ENCODE measurements around the gene CXCL8.

The CXCL8 gene

GRCh38 chr4:73730292-73730691 lies 10.1 kb upstream of the CXCL8 start:
- Histone ChIP-seq H3K9ac (ENCODE audit: low read length) (no peak overlapping the region), H3K79me2 (ENCODE audit: low read length) (no peaks in the 10 kb centered on the region), H3K9me3 (ENCODE audit: insufficient read depth, low read length) (no peaks in the 10 kb centered on the region), H3K4me1 (ENCODE audit: low read length) (peaks cover 22% of the 10 kb centered on the region), H3K27me3 (ENCODE audit: low read depth, low read length) (peaks cover 11% of the 10 kb centered on the region), H3K4me3 (ENCODE audit: low read length) (no peak overlapping the region), H3K4me2 (ENCODE audit: low read length) (no peak overlapping the region), H4K20me1 (ENCODE audit: insufficient read depth, low read length) (no peaks in the 10 kb centered on the region), H3K27ac (ENCODE audit: low read length) (no peak overlapping the region), H3K36me3 (replicated peaks; ENCODE audit: low read depth, low read length) (no peaks in the 10 kb centered on the region), H2AFZ (ENCODE audit: low read depth, low read length) (no peak overlapping the region)
- TF ChIP-seq EZH2phosphoT487 (IDR thresholded peaks at IDR 0.05; ENCODE audit: low read depth) = no peak
- TF ChIP-seq, protein P1, sequence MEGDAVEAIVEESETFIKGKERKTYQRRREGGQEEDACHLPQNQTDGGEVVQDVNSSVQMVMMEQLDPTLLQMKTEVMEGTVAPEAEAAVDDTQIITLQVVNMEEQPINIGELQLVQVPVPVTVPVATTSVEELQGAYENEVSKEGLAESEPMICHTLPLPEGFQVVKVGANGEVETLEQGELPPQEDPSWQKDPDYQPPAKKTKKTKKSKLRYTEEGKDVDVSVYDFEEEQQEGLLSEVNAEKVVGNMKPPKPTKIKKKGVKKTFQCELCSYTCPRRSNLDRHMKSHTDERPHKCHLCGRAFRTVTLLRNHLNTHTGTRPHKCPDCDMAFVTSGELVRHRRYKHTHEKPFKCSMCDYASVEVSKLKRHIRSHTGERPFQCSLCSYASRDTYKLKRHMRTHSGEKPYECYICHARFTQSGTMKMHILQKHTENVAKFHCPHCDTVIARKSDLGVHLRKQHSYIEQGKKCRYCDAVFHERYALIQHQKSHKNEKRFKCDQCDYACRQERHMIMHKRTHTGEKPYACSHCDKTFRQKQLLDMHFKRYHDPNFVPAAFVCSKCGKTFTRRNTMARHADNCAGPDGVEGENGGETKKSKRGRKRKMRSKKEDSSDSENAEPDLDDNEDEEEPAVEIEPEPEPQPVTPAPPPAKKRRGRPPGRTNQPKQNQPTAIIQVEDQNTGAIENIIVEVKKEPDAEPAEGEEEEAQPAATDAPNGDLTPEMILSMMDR (IDR thresholded peaks at IDR 0.05; ENCODE audit: low read depth, low read length) = no peak

DNA sequence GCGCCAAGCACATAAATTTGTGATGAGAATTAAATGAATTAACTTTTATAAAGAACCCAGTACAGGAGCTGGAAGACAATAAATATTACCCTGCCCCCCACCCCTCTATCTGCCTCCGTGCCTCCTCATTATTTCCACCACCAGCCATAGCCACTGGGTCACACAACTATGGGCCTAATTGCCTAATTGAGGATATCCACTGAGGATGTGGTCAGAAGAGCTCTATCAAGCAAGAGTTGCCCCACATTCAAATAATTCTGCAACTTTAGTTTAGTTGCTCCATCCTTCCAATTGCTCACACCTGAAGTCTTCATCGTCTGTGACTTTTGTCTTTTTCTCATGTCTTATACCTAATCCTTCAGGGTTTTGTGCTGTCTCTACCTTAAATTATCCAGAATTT lies 9.5 kb upstream of the CXCL8 start:
- H3K4me3 ChIP-seq (ENCODE audit: low read length) = no peak overlapping the region
- no peak overlapping the region for H3K27ac ChIP-seq (ENCODE audit: low read length)
- H3K27me3 ChIP-seq (ENCODE audit: low read depth, low read length) = peaks cover 11% of the 10 kb centered on the region
- no peak overlapping the region for H3K4me2 ChIP-seq (ENCODE audit: low read length)
- TF ChIP-seq, protein P1 (IDR thresholded peaks at IDR 0.05; ENCODE audit: low read depth, low read length) = no peak
- TF ChIP-seq EZH2phosphoT487 (IDR thresholded peaks at IDR 0.05; ENCODE audit: low read depth) = no peak
- H2AFZ ChIP-seq (ENCODE audit: low read depth, low read length) = no peak overlapping the region
- H3K4me1 ChIP-seq (ENCODE audit: low read length) = peaks cover 25% of the 10 kb centered on the region
- H4K20me1 ChIP-seq (ENCODE audit: insufficient read depth, low read length) = no peaks in the 10 kb centered on the region
- no peaks in the 10 kb centered on the region for H3K36me3 ChIP-seq (replicated peaks; ENCODE audit: low read depth, low read length)
- no peak overlapping the region for H3K9ac ChIP-seq (ENCODE audit: low read length)
- H3K79me2 ChIP-seq (ENCODE audit: low read length) = no peaks in the 10 kb centered on the region
- H3K9me3 ChIP-seq (ENCODE audit: insufficient read depth, low read length) = no peaks in the 10 kb centered on the region

DNA sequence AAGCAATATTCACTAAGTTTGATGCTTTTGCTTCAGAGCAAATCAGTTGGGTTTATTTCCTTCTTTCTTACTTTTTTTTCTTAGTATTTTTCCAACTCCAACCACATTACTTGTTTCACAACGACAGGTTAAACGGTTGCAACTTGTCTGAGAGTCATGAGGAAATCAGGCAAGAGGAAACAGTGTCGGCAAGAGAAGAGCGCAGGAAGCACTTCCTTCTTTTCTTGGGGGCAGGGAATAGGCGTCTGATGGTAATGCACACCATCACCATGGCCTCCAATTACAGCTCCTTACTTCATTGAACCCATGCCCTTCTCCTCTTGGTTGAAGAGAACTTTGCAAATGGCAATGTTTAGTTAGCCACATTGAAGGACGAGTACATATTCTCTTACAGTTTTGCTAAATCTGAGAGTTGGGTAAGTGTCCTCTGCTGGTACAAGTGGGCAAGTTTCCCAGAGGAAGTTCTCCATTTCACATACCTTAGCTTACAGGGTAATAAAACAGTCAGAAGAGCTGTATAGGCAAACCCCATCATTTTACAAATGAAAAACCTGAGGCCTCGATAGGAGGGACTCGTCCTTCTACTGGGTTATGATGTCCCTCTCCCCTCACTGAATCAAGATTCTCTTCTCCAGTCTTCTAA lies 8.3 kb upstream of the CXCL8 start:
- Histone ChIP-seq H3K27me3 (ENCODE audit: low read depth, low read length) (peaks cover 1% of the 10 kb centered on the region; the same call in 1 of the 2 replicates), H3K4me2 (ENCODE audit: low read length) (no peak overlapping the region), H3K9ac (ENCODE audit: low read length) (no peak overlapping the region), H3K4me1 (ENCODE audit: low read length) (peaks cover 25% of the 10 kb centered on the region), H2AFZ (ENCODE audit: low read depth, low read length) (no peak overlapping the region), H3K27ac (ENCODE audit: low read length) (no peak overlapping the region), H3K79me2 (ENCODE audit: low read length) (no peaks in the 10 kb centered on the region), H3K36me3 (replicated peaks; ENCODE audit: low read depth, low read length) (no peaks in the 10 kb centered on the region), H4K20me1 (ENCODE audit: insufficient read depth, low read length) (no peaks in the 10 kb centered on the region), H3K9me3 (ENCODE audit: insufficient read depth, low read length) (no peaks in the 10 kb centered on the region), H3K4me3 (ENCODE audit: low read length) (no peak overlapping the region)
- TF ChIP-seq, protein P1 (IDR thresholded peaks at IDR 0.05; ENCODE audit: low read depth, low read length) = no peak

GRCh38 chr4:73732759-73733431 lies 7.5 kb upstream of the CXCL8 start:
- no peaks in the 10 kb centered on the region for H3K36me3 ChIP-seq (replicated peaks; ENCODE audit: low read depth, low read length)
- no peak overlapping the region for H3K4me3 ChIP-seq (ENCODE audit: low read length)
- H3K9ac ChIP-seq (ENCODE audit: low read length) = no peak overlapping the region
- no peak overlapping the region for H3K4me2 ChIP-seq (ENCODE audit: low read length)
- H3K27ac ChIP-seq (ENCODE audit: low read length) = no peak overlapping the region
- H3K79me2 ChIP-seq (ENCODE audit: low read length) = no peaks in the 10 kb centered on the region
- H3K4me1 ChIP-seq (ENCODE audit: low read length) = peaks cover 25% of the 10 kb centered on the region
- H3K27me3 ChIP-seq (ENCODE audit: low read depth, low read length) = no peaks in the 10 kb centered on the region
- TF ChIP-seq EZH2phosphoT487 (IDR thresholded peaks at IDR 0.05; ENCODE audit: low read depth) = no peak
- TF ChIP-seq, protein P1 (IDR thresholded peaks at IDR 0.05; ENCODE audit: low read depth, low read length) = no peak
- H4K20me1 ChIP-seq (ENCODE audit: insufficient read depth, low read length) = no peaks in the 10 kb centered on the region
- H2AFZ ChIP-seq (ENCODE audit: low read depth, low read length) = no peak overlapping the region
- no peaks in the 10 kb centered on the region for H3K9me3 ChIP-seq (ENCODE audit: insufficient read depth, low read length)

Measured in OCI-LY3 (cell line).